Activated CD4-positive, alpha-beta T cell treated with anti-CD3 and anti-CD28 coated beads, Interleukin-2, amount 10 ng/mL, durations not matched to agents 7 days and 5 days (primary cell): Measurements from ENCODE around the gene VPS13C. TPM values are rescaled to one million over a fixed set of nuclear protein-coding genes. Genes with fewer than 3 reads are reported as not detected.

Source experiments
- CTCF ChIA-PET: fragments of 350-600 bp; sonication (Branson Sonifier 250); formaldehyde crosslinking; loops from one replicate; lab custom pipeline; 2021; ENCODE audit warnings: antibody characterized with exemption; lab: Charles Lee
- POLR2A ChIA-PET: fragments of 350-600 bp; sonication (Branson Sonifier 250); formaldehyde crosslinking; loops from one replicate; lab custom pipeline; 2021; ENCODE audit warnings: antibody characterized with exemption; lab: Charles Lee
- DNase-seq: peaks from one replicate; pipeline ENCODE4 v3.0.0-alpha.2; 2020
- H3K27ac Mint-ChIP-seq: one replicate; pipeline ENCODE4 v1.8.0; 2021; ENCODE audit warnings: mild to moderate bottlenecking, moderate library complexity, mixed read lengths
- H3K27me3 Mint-ChIP-seq: one replicate; pipeline ENCODE4 v1.8.0; 2021; ENCODE audit warnings: mixed read lengths
- H3K36me3 Mint-ChIP-seq: one replicate; pipeline ENCODE4 v1.8.0; 2021; ENCODE audit warnings: low read depth, mixed read lengths
- H3K4me1 Mint-ChIP-seq: one replicate; pipeline ENCODE4 v1.8.0; 2021; ENCODE audit warnings: mixed read lengths
- H3K4me3 Mint-ChIP-seq: one replicate; pipeline ENCODE4 v1.8.0; 2021; ENCODE audit warnings: mild to moderate bottlenecking, moderate library complexity, mixed read lengths
- H3K9me3 Mint-ChIP-seq: one replicate; pipeline ENCODE4 v1.8.0; 2021; ENCODE audit warnings: mixed read lengths
- total RNA-seq, 2 experiments: library from RNA; stranded (reverse); gene quantifications; one replicate each; pipeline ENCODE4 v1.2.3, GENCODE V29; 2021

Gene VPS13C
- total RNA-seq, 2 experiments from 2014 or later: 80.4 to 88.0 TPM

- ChIA-PET CTCF (interaction anchor here (0.8 to 1.6 kb wide), 3 partner anchors 8 to 186 kb away, joined by 3 to 5 read pairs (median 4); partner anchors contain the start of gene VPS13C), POLR2A (no interaction called here)
- no peaks in the 10 kb centered on the region for H3K36me3 Mint-ChIP-seq
- H3K4me1 Mint-ChIP-seq: peaks cover 22% of the 10 kb centered on the region
- no peaks in the 10 kb centered on the region for H3K9me3 Mint-ChIP-seq
- peak overlapping the region; percentile 60 for H3K4me3 Mint-ChIP-seq
- DNase-seq: no peak
- H3K27ac Mint-ChIP-seq: no peak overlapping the region
- peaks cover 46% of the 10 kb centered on the region for H3K27me3 Mint-ChIP-seq
Measured at GRCh38 chr15:62068071-62068809, 8.0 kb upstream of the VPS13C start.

GRCh38 chr15:62067448-62068044 is 7.3 kb upstream of the VPS13C start:
- CTCF ChIA-PET: interaction anchor here (0.8 to 1.6 kb wide), 2 partner anchors 15 to 187 kb away, joined by 3 to 4 read pairs; no protein-coding TSS in a partner anchor
- Mint-ChIP-seq H3K9me3 (no peaks in the 10 kb centered on the region), H3K4me1 (peaks cover 22% of the 10 kb centered on the region), H3K27me3 (peaks cover 48% of the 10 kb centered on the region), H3K4me3 (peak overlapping the region; percentile 61), H3K27ac (no peak overlapping the region), H3K36me3 (no peaks in the 10 kb centered on the region)
- DNase-seq: no peak
- POLR2A ChIA-PET: no interaction called here

- ChIA-PET POLR2A (no interaction called here), CTCF (interaction anchor here (0.8 to 1.6 kb wide), 2 partner anchors 16 to 188 kb away, joined by 3 to 4 read pairs; no protein-coding TSS in a partner anchor)
- Mint-ChIP-seq H3K27ac (no peak within 1 kb of the TSS), H3K27me3 (peaks cover 50% of the 10 kb centered on the region), H3K36me3 (no peaks in the 10 kb centered on the region), H3K4me1 (peaks cover 25% of the 10 kb centered on the region), H3K4me3 (peak within 1 kb of the TSS; percentile 61), H3K9me3 (no peaks in the 10 kb centered on the region)
- DNase-seq: peak; percentile 56
Measured at GRCh38 chr15:62066663-62067447, 6.6 kb upstream of the VPS13C start, which contains the start of gene C2CD4A. Gene C2CD4A (plus strand): TSS chr15:62066977. CDS start chr15:62067614, 637 bp downstream.

GRCh38 chr15:62063825-62064635 is 3.8 kb upstream of the VPS13C start:
- Mint-ChIP-seq H3K36me3 (no peaks in the 10 kb centered on the region), H3K27ac (no peak overlapping the region), H3K27me3 (peaks cover 47% of the 10 kb centered on the region), H3K4me1 (peaks cover 40% of the 10 kb centered on the region), H3K4me3 (no peak overlapping the region), H3K9me3 (no peaks in the 10 kb centered on the region)
- DNase-seq: no peak
- ChIA-PET CTCF (interaction anchor here (1.0 to 1.5 kb wide), 3 partner anchors 48 to 230 kb away, joined by 3 to 4 read pairs (median 3); no protein-coding TSS in a partner anchor), POLR2A (no interaction called here)

GRCh38 chr15:62060896-62061280 is 641 bp upstream of the VPS13C start:
- H3K4me3 Mint-ChIP-seq: peak overlapping the region; percentile 87
- peaks cover 25% of the 10 kb centered on the region for H3K27me3 Mint-ChIP-seq
- H3K36me3 Mint-ChIP-seq: peaks cover 4% of the 10 kb centered on the region
- no peak for DNase-seq
- ChIA-PET CTCF (interaction anchor here (0.8 to 4.1 kb wide), 23 partner anchors 8 to 227 kb away, joined by 3 to 19 read pairs (median 4); no protein-coding TSS in a partner anchor), POLR2A (no interaction called here)
- peaks cover 35% of the 10 kb centered on the region for H3K4me1 Mint-ChIP-seq
- peak overlapping the region; percentile 97 for H3K27ac Mint-ChIP-seq
- no peaks in the 10 kb centered on the region for H3K9me3 Mint-ChIP-seq

- POLR2A ChIA-PET: interaction anchor here (0.6 kb wide), 1 partner anchor 30 kb away, joined by 4 read pairs; no protein-coding TSS in a partner anchor
- H3K27me3 Mint-ChIP-seq: peaks cover 20% of the 10 kb centered on the region
Measured at GRCh38 chr15:62059816-62060112, 483 bp downstream of the VPS13C start.

GRCh38 chr15:62059108-62059815 is 985 bp downstream of the VPS13C start:
- Mint-ChIP-seq H3K36me3 (peaks cover 4% of the 10 kb centered on the region), H3K27me3 (peaks cover 18% of the 10 kb centered on the region), H3K4me1 (peaks cover 44% of the 10 kb centered on the region), H3K9me3 (no peaks in the 10 kb centered on the region), H3K4me3 (peak overlapping the region; percentile 87), H3K27ac (peak overlapping the region; percentile 97)
- ChIA-PET POLR2A (no interaction called here), CTCF (interaction anchor here (0.7 to 4.1 kb wide), 3 partner anchors 17 to 187 kb away, joined by 4 to 19 read pairs (median 4); no protein-coding TSS in a partner anchor)
- DNase-seq: no peak

More at GRCh38 chr15:62059816-62060112, 483 bp downstream of the VPS13C start:
- Mint-ChIP-seq H3K4me3 (peak overlapping the region; percentile 87), H3K9me3 (no peaks in the 10 kb centered on the region), H3K4me1 (peaks cover 39% of the 10 kb centered on the region), H3K27ac (peak overlapping the region; percentile 97), H3K36me3 (peaks cover 4% of the 10 kb centered on the region)
- peak; percentile 81 for DNase-seq
- CTCF ChIA-PET: interaction anchor here (0.7 to 4.1 kb wide), 15 partner anchors 9 to 202 kb away, joined by 3 to 19 read pairs (median 4); no protein-coding TSS in a partner anchor

GRCh38 chr15:62058327-62059028 is 1.8 kb downstream of the VPS13C start:
- Mint-ChIP-seq H3K4me1 (peaks cover 50% of the 10 kb centered on the region), H3K27me3 (peaks cover 12% of the 10 kb centered on the region), H3K36me3 (peaks cover 4% of the 10 kb centered on the region), H3K9me3 (no peaks in the 10 kb centered on the region), H3K27ac (peak overlapping the region; percentile 66), H3K4me3 (peak overlapping the region; percentile 87)
- CTCF ChIA-PET: interaction anchor here (4.1 kb wide), 1 partner anchor 18 kb away, joined by 19 read pairs; no protein-coding TSS in a partner anchor
- DNase-seq: no peak
- POLR2A ChIA-PET: no interaction called here

GRCh38 chr15:62057341-62057980 is 2.8 kb downstream of the VPS13C start:
- H3K4me3 Mint-ChIP-seq: no peak overlapping the region

GRCh38 chr15:62054979-62055378 is 5.3 kb downstream of the VPS13C start:
- CTCF ChIA-PET: interaction anchor here (0.7 kb wide), 1 partner anchor 51 kb away, joined by 3 read pairs; no protein-coding TSS in a partner anchor
- no peak for DNase-seq
- peaks cover 40% of the 10 kb centered on the region for H3K4me1 Mint-ChIP-seq
- POLR2A ChIA-PET: no interaction called here
- no peaks in the 10 kb centered on the region for H3K27me3 Mint-ChIP-seq
- peaks cover 7% of the 10 kb centered on the region for H3K36me3 Mint-ChIP-seq
- H3K4me3 Mint-ChIP-seq: no peak overlapping the region
- H3K27ac Mint-ChIP-seq: no peak overlapping the region
- peaks cover 2% of the 10 kb centered on the region for H3K9me3 Mint-ChIP-seq

More at GRCh38 chr15:62057341-62057980, 2.8 kb downstream of the VPS13C start:
- CTCF ChIA-PET: no interaction called here
- DNase-seq: no peak
- Mint-ChIP-seq H3K9me3 (no peaks in the 10 kb centered on the region), H3K27me3 (peaks cover 5% of the 10 kb centered on the region), H3K27ac (no peak overlapping the region), H3K36me3 (peaks cover 4% of the 10 kb centered on the region), H3K4me1 (peaks cover 55% of the 10 kb centered on the region)
- POLR2A ChIA-PET: no interaction called here
